ENCODE results near the gene DENND2D.
"Not testable (repeated sequence)": the region's sequence is repeated elsewhere in the genome, so short reads cannot be mapped to it uniquely, and the experiment has no call there.

Gene DENND2D

DNA sequence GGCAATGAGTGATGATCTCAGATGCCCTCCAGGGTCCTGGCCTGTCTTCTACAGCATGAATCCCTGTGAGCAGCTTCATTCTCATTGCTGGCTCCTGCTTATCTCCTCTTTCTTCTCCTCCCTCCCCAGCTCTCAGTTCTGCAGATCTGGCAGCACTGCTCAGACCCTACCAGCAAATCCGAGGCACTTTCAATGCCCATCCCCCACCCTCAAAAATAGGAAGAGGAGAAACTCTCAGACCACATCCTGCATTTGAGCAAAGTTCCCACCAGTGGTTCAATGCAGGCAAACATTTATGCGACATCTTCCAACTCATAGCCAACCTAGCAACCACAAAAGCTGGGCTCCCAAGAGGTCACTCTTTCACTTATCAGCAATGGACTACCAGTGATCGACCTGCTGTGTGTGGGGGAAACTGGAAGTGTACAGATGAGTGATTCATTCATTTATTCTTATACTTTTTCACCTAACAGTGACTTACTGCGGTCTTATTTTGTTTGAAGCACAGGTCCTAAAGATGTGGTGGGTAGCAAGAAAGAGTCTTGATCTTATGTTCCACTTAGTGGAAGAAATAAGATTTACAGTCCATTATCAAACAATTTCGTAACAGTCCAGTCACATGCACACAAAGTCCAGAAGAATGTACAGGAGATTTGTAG is 21.3 kb upstream of the DENND2D start:
- in situ Hi-C loops (cut with MboI; ENCODE audit: low sequenced_read_pairs) = no loop called here

DNA sequence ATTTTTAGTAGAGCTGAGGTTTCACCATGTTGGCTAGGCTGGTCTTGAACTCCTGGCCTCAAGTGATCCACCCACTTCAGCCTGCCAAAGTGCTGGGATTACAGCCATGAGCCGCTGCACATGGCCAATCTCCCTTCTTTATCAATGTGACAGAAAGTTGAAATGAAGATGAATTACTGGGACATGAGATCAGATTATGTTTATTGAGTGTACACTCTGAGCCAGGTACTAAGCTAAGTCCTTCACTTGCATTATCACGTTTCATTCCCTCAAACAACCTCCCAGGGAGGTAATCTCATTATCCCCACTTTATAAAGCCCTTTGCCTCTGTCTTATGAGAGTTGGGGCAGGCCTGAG is 20.8 kb upstream of the DENND2D start:
- in situ Hi-C loops (cut with MboI; ENCODE audit: low sequenced_read_pairs) = no loop called here

DNA sequence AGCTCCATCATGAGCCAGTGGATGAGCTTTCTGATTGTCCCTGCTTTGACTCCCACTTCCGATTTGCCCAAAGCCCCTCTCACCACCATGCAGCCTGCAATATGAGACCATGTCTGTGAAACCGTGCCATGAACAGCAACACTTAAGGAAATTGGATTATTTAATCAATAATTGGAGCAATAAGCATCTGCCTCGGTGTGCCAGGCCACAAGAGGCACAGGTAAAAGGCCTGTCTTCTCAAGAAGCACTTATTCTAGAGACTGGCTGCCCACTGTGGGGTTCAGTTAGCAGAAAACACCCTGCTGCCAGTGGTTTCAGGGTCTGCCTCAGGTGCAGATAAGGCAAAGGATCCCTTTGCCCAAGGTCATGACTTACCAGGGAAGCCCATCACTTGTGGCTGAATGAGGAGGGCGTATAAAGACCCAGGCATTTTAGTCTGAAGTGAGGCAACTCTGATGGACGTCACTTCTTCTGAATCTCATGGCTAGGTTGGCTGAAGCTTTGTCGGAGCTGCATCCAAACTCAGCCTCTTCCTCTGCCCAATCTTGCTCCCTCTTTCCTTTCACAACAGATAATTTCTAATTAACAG is 19.9 kb upstream of the DENND2D start:
- in situ Hi-C loops (cut with MboI; ENCODE audit: low sequenced_read_pairs) = no loop called here

DNA sequence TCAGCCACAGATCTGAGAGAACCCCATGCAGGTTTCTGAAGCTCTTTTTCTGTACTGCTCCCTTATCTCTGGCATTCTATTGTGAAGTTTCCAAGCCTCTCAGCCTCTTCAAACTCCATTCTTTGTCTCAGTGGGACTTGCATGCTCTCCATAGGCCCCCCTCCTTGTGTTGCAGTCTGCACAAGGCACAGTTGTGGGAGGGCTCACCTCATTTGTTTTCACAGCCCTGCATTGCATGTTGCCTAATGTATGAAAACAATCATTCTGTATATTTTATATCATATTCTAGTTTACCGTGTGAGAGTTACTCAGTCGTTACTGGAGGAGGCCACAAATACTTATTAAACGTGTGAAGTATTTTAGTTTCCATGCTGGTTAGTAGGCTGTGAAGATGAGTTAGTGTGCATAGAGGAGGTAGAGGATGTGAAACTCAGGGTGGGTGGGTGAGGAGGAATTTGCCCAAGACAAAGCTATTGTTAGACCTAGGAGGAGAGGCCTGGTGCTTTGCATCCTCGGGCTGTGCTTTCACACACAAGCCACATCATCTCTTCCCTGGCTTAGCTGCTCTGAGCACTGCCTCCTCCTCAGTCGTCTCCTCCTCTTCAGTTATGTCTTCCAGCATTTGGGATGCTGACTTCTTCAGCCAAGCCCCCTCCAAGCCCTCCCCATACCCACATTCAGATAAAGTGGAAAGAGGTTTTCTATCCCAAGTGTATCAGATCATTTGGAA is 19.3 kb upstream of the DENND2D start:
- in situ Hi-C loops (cut with MboI; ENCODE audit: low sequenced_read_pairs) = no loop called here

DNA sequence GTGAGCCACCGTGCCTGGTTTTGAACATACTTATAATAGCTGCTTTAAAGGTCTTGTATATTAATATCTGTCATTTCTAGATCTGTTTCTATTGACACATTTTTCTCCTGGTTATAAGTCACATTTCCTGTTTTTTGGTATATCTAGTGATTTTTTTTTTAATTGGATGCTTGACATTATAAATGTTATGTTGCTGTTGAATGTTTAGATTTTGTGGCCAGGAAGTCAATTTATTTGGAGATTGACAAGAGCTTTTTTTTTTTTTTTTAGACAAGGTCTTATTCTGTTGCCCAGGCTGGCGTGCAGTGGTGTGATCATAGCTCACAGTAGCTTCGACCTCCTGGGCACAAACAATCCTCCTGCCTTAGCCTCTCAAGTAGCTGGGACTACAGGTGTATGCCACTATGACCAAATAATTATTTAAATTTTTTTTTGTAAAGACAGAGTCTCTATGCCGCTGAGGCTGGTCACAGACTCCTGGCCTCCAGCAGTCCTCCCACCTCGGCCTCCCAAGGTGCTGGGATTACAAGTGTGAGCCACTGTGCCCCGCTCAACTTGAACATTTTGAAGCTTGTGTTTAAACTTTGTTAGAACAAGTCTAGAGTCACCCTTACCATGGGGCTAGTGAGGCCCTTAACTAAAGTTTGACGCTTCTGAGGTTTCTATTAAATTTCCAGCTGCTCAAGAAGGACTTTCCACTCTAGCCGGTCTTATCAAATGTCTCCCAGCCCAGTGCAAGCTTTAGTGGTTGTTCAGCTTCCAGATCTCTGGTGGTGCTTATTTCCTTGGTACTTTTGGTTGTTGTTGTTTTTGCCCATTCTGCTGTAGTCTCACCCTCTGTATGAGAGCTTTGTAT is 18.5 kb upstream of the DENND2D start:
- in situ Hi-C loops (cut with MboI; ENCODE audit: low sequenced_read_pairs) = no loop called here

DNA sequence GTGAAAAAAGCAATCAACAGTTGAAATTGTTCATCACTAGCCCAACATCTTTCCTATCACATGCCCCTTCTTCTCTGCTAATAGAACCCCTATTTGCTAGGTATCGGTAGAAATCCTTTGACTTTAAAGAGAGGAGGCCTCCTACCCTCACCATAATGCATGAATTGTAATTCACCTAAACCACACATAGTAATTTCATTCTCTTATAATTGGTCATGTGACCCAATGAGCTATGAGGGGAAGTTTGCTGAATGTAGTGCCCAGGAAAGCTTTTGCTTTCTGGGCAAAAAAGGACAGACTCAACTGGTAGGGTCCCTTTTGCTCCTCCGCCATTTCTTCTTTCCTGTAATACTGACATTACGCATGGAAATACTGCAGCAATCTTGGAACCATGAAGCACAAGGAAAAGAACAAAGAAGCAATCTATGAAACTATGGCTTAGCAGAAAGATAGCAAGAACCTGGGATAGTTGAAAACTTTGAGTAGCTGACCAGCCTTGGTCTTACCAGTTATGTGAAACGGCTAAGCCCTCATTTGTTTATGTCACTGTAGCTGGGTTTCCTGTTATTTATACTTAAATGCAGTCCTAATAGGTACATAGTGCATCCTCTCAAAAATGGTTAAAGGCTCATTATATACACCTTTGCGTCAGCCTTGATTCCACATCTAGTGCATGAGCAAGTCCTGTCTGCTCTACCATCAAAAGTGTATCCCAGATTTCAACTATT is 16.9 kb upstream of the DENND2D start:
- in situ Hi-C loops (cut with MboI; ENCODE audit: low sequenced_read_pairs) = no loop called here

DNA sequence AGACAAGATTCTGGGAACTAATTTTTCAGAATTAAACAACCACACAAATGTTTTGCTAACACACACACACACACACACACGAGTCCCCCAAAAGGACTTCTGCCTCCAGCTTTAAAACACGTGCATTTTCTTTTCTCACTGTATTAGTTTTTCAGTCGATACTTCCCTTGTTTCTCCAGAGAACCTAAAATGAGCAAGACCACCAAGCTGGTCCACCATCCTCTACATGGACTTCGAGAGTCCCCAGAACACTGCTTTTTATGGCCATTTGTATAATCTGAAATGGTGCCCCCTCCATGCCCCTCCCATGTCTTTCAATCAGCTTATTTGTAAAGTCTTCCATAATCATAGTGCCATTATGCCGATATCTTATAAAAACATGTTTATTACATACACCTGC is 16.3 kb upstream of the DENND2D start:
- in situ Hi-C loops (cut with MboI; ENCODE audit: low sequenced_read_pairs) = no loop called here

DNA sequence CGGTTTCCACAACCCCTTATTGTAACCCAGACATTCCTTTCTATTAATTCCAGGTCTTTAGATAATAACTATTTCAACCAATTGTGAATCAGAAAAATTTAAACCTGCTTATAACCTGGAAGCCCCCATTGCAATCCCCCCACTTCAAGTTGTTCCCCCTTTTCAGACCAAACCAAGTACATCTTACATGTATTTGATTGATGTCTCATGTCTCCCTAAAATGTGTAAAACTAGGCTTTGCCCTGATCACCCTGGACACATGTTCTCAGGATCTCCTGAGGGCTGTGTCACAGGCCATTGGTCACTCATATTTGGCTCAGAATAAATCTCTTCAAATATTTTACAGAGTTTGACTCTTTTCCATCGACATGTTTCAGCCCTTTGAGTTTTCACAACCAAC is 14.8 kb upstream of the DENND2D start:
- in situ Hi-C loops (cut with MboI; ENCODE audit: low sequenced_read_pairs) = not testable (repeated sequence)

DNA sequence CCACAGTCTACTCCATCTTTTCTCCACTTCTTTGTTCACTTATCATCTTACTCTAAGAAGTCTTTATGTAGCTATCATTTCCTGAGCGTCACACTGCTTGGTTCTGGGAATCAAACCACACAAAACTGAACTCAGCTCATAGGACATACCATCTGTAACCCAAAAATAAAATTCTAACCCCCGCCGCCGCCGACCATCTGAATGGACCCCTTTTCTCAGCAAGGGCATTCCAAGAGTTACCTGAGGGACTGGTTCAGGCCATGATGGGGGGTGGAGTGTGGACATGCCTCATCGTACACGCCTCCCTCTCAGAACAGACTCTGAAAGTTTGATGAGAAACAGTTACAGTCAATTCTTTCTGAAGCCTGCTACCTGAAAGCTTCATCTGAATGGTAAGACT is 14.4 kb upstream of the DENND2D start:
- in situ Hi-C loops (cut with MboI; ENCODE audit: low sequenced_read_pairs) = no loop called here

DNA sequence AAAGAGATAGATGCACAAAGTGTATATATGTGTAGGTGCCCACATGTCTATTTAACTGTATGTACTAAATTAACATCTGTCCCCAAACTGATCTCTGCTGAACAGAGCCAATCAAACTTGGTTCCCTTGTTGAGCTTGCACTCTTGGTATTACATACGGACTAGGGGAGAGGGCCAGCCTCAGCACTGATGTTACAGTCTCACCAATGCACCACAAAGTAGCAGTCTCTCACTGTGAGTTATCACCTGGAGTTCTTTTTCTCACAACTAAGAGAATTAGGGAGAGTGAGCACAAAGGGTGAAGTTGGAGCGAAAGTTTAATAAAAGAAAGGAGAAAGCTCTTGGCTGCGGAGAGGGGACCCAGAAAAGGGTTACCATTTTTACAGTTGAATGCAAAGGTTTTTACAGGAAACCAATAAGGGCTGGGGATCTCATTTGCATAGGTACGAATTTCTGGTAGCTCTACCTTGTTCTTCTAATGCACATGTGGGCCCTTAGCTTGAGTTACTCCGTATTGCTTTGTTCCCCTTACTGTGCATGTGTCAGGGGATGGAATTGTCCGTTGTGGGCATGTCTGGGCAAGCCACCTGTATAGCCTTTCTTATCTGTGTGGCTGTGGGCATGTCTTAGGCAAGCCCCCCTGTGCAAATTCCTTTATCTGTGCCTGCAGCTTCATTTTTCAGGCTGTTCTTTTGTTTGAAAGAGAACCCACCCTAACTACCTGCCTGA is 13.8 kb upstream of the DENND2D start:
- in situ Hi-C loops (cut with MboI; ENCODE audit: low sequenced_read_pairs) = no loop called here

DNA sequence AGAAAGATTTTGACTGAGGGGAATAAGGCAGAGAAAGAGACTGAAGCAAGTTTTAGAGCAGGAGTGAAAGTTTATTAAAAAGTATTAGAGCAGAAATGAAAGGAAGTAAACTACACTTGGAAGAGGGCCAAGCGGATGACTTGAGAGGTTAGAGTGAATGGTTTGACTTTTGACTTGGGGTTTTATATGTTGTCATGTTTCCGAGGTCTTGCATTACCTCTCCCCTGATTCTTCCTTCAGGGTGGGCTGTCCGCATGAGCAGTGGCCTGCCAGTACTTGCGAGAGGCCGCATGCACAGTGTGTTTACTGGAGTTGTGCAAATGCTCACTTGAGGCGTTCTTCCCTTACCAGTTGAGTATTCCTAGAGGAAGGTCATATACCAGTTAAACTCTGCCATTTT is 13.0 kb upstream of the DENND2D start:
- in situ Hi-C loops (cut with MboI; ENCODE audit: low sequenced_read_pairs) = no loop called here

DNA sequence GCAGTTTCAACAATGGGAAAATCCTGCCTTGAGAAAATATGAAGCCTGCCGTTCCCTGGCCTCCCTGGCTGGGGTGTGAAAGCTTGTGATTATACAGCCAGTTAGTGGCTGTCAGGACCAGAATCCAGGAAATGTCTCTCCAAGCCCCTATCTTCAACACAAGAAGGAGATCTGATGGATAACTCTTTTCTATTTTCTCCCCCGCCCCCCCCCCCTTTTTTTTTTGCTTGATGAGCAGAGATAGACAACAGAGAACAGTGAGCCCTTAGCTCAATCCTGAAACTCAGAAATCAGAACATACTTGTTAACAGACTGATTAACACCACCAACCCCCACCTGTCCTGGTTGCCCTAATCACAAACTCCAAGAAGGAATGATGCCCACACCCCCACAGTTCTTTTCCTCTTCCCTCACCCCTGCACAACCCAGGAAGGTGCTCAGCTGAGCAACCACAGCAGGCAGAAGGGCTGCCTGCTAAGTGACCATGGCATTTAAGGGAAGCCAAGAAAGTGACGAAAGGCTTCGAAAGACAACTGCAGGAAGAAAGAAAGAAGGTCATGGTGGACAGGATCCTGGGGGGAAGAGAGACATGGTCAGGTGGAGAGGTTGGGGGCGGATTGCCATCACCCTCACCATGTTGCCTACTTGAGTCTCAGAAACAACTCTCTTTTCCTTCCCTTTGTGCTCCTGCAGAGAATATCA is 12.3 kb upstream of the DENND2D start:
- in situ Hi-C loops (cut with MboI; ENCODE audit: low sequenced_read_pairs) = no loop called here

DNA sequence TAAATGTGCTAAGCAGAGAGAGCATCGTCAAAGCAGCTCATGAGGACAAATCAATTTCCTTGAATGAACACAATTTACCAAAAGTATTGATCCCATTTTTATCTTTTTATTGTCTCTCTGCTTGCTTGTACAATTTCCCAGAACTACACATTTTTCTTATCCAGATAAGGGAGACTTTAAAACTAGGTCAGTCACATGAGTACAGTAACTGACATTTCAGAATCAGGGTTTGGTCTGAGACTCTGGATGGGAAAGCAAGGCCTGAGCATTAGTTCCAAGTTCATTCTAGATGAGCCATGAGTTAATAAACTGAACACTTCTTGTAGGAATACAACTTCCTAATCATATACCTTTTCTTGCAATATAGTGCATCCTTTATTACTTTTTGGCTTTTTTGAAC is 11.5 kb upstream of the DENND2D start:
- in situ Hi-C loops (cut with MboI; ENCODE audit: low sequenced_read_pairs) = no loop called here

DNA sequence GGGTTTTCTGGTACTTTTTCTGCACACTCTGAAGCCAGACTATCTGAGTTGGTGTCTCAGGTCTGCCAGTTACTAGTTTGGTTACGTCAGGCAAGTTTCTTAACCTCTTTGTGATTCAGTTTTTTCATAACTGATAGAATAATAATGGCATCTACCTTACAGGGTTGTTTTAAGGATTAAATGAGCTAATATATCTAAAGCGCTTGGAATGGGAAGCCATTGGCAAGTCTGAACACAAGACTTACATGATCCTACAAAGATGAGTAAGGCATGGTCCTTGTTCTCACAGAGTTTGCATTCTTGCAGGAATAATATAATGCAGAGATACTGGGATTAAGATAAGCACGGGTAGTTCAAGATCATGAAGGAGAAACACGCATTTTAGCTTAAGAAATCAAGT is 9.2 kb upstream of the DENND2D start:
- in situ Hi-C loops (cut with MboI; ENCODE audit: low sequenced_read_pairs) = no loop called here

DNA sequence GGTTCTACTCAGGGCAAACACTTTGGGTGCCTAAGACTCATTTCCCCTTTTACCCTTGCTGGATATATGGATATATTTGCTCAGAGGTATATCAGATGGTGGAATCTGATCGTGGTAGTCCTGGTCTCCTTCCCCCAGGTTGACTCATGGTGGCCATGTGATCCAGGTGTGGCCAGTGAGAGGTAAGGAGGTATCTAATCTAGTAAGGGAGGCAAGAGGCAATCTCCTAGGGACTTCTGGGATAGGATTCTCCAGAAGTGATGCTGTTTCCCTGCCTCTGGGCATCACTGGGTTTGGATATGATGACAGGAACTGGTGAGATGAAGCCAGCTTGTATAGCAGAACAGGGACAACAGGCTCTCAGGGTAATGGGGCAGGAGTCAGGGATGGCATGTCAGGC is 8.5 kb upstream of the DENND2D start:
- in situ Hi-C loops (cut with MboI; ENCODE audit: low sequenced_read_pairs) = no loop called here

DNA sequence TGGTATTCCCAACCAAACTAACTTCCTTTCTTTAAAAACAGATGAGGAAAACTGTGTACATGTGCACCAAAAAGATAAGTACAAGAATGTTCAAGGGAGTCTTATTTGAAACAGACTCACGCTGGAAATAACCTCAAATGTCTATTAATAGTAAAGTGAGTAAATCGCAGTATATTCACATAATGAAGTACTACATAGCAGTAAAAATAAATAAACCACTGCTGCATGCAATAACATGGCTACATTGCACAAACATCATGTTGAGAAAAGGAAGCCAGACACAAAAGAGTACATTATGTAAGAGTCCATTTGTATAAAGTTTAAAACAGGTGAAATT is 5.2 kb upstream of the DENND2D start:
- in situ Hi-C loops (cut with MboI; ENCODE audit: low sequenced_read_pairs) = no loop called here

DNA sequence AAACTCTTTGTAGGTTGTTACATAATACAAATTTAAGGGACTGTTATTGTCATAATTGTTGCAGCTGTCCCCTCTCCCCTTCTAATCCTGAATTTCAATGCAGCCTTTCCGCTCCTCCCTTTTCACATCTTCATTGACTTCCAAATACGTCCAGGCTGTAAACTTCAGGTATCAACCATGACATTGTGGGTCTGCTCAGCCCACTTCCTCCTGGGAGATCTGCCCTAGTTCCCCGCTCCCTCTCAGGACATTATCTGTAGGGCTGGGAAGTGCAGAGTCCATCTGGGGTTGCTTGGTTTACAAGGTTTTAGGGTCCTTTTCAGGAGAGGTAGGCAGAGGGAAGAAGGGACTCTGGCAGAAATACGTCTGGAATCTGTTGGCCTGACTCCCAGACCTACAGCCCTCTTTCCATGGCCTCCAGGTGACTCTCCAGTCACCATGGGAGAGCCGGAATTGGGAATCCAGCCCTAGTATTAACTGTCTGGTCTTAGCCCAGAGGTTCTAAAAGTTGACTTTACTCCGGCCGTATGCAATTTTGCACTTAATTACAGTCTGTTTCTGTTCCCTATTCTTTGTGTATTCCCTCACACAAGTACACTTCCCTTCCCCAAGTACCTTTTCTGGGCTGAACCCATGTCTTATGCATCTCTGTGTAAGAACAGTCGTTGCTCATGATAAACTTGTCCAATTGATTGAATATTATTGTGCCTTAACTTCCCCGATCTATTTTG is 4.7 kb upstream of the DENND2D start:
- in situ Hi-C loops (cut with MboI; ENCODE audit: low sequenced_read_pairs) = no loop called here

DNA sequence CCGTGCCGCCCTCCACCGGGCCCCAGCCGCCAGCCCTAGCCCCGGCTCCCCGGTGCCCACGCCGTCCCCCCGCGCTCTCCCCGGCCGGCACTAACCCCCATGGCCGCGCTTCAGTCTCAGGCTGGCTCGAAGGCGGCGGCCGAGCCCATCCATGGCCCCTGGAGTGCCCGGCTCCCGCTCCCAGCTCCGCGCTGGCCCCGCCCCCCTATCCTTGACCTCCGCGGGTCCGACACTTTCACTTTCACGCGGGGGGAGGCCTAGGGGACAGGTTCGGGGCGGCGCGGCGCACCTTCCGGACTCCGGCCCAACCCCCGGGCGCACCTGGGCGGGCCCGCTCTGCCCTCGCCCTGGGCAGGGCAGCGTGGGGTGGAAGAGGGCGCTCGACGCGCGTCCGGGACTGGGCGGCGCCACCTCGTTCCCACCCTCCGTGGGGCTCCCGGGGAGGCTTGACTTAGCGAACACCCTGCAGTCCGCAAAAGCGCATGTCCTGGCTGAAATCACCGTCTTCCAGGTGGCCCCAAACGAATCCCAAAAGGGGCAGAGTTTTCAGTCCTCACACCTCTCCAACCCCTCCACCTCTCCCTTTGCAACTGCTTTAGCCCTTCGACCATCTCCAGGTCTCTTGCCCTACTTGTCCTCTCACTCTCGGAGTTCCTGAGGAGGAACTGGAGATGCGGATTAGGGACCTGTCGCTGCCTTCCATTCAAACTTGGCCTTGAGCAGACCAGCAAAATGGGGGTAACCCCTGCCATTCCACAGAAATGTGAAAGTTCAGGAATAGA is 3.9 kb upstream of the DENND2D start:
- in situ Hi-C loops (cut with MboI; ENCODE audit: low sequenced_read_pairs) = no loop called here

Data from HL-60/S4 treated with retinoic acid at 250 ng/mL for 4 days and 3 days (cell line).